Endothelial cell of umbilical vein (primary cell): ENCODE results near the gene ESAM.

ENCODE experiments used
- CTCF ChIP-seq, 2 donors: IDR thresholded peaks; 1 replicate in 1 of 2; 2 replicates in 1 of 2; pipeline ENCODE4 v1.5.1; 2011; ENCODE audit warnings: low read length in 2 of 2, mild to moderate bottlenecking in 2 of 2, moderate library complexity in 2 of 2, control low read depth in 1 of 2, inconsistent platforms in 1 of 2, low read depth in 1 of 2; ENCODE audit not compliant: insufficient read depth in 1 of 2; ENCODE audit errors: extremely low read depth in 1 of 2
- EZH2 ChIP-seq: IDR thresholded peaks from 2 replicates; pipeline ENCODE4 v1.6.1; 2012; ENCODE audit warnings: borderline replicate concordance, low read depth, mild to moderate bottlenecking, moderate library complexity, low read length, inconsistent platforms; ENCODE audit not compliant: severe bottlenecking
- POLR2A ChIP-seq: IDR thresholded peaks from 2 replicates; pipeline ENCODE4 v1.6.1; 2012; ENCODE audit warnings: low read depth, mild to moderate bottlenecking, control low read depth, low read length
- POLR2AphosphoS5 ChIP-seq: IDR thresholded peaks from 2 replicates; pipeline ENCODE4 v1.6.1; 2012; ENCODE audit warnings: low read depth, mild to moderate bottlenecking, control low read depth, low read length, moderate library complexity; ENCODE audit not compliant: insufficient read depth

- no peak for TF ChIP-seq CTCF (IDR thresholded peaks at IDR 0.05; ENCODE audit: extremely low read depth in 1 of 2, insufficient read depth in 1 of 2, low read depth in 1 of 2, low read length in 2 of 2)
- no peak for TF ChIP-seq EZH2
- peak; percentile 88 for TF ChIP-seq POLR2A
- peak; percentile 15 for TF ChIP-seq POLR2AphosphoS5
Measured at GRCh38 chr11:124760806-124761205, 1.3 kb downstream of the ESAM start.
